GM23338 (cell line): ENCODE measurements around the gene CRIP3. TPM values are rescaled to one million over a fixed set of nuclear protein-coding genes. Genes with fewer than 3 reads are reported as not detected.

Experiments used
- ATAC-seq: fragments of 200-7000 bp; cut with Tn5 transposase; 3 replicates; pipeline ENCODE4 v1.9.1; 2020
- DNase-seq: peaks from one replicate; pipeline ENCODE4 v3.0.0-alpha.2; 2015; ENCODE audit warnings: low spot score
- H2AFZ ChIP-seq: fragments of 200-600 bp; sonication (generic); 2 replicates; pipeline ENCODE4 v1.8.0; 2016; ENCODE audit warnings: antibody characterized with exemption, mild to moderate bottlenecking, moderate library complexity
- H3F3A ChIP-seq: fragments of 200-600 bp; sonication (generic); replicated peaks from 2 replicates; pipeline ENCODE4 v1.8.0; 2017; ENCODE audit warnings: antibody characterized with exemption, mixed run types, low read depth
- H3K27ac ChIP-seq: fragments of 200-600 bp; sonication (generic); 2 replicates; pipeline ENCODE4 v1.6.1; 2016; ENCODE audit warnings: low read depth
- H3K27me3 ChIP-seq: fragments of 200-600 bp; sonication (generic); 2 replicates; pipeline ENCODE4 v1.8.0; 2016; ENCODE audit warnings: mild to moderate bottlenecking, mixed run types, moderate library complexity; ENCODE audit not compliant: insufficient read depth
- H3K36me3 ChIP-seq: fragments of 200-600 bp; sonication (generic); 2 replicates; pipeline ENCODE4 v1.8.0; 2016; ENCODE audit warnings: mild to moderate bottlenecking; ENCODE audit not compliant: insufficient read depth
- H3K4me1 ChIP-seq: fragments of 200-600 bp; sonication (generic); 2 replicates; pipeline ENCODE4 v1.8.0; 2016; ENCODE audit warnings: mild to moderate bottlenecking, moderate library complexity; ENCODE audit not compliant: insufficient read depth
- H3K4me2 ChIP-seq: fragments of 200-600 bp; sonication (generic); 2 replicates; pipeline ENCODE4 v1.7.1; 2017; ENCODE audit warnings: mixed run types
- H3K4me3 ChIP-seq: fragments of 200-600 bp; sonication (generic); 2 replicates; pipeline ENCODE4 v1.6.1; 2016; ENCODE audit warnings: mixed run types
- H3K79me2 ChIP-seq: fragments of 200-600 bp; sonication (generic); replicated peaks from 2 replicates; pipeline ENCODE4 v1.8.0; 2017; ENCODE audit warnings: mild to moderate bottlenecking; ENCODE audit not compliant: insufficient read depth
- H3K9me2 ChIP-seq: fragments of 200-600 bp; sonication (generic); 2 replicates; pipeline ENCODE4 v1.8.0; 2017; ENCODE audit not compliant: insufficient read depth
- H4K20me1 ChIP-seq: fragments of 200-600 bp; sonication (generic); replicated peaks from 2 replicates; pipeline ENCODE4 v1.8.0; 2017; ENCODE audit warnings: mild to moderate bottlenecking; ENCODE audit not compliant: insufficient read depth
- H3K27ac Mint-ChIP-seq: 2 replicates; pipeline ENCODE4 v1.8.0; 2020; ENCODE audit warnings: inconsistent platforms, mild to moderate bottlenecking, moderate library complexity, mixed read lengths
- H3K27me3 Mint-ChIP-seq: 3 replicates; pipeline ENCODE4 v1.8.0; 2022; ENCODE audit warnings: low read depth, mild to moderate bottlenecking, moderate library complexity, mixed read lengths, inconsistent platforms; ENCODE audit not compliant: insufficient read depth, poor library complexity
- H3K36me3 Mint-ChIP-seq: 3 replicates; pipeline ENCODE4 v1.8.0; 2021; ENCODE audit warnings: low read depth, mild to moderate bottlenecking, inconsistent platforms, moderate library complexity, mixed read lengths
- H3K4me1 Mint-ChIP-seq: 3 replicates; pipeline ENCODE4 v1.8.0; 2020; ENCODE audit warnings: mild to moderate bottlenecking, inconsistent platforms, mixed read lengths
- H3K4me3 Mint-ChIP-seq: 3 replicates; pipeline ENCODE4 v1.8.0; 2021; ENCODE audit warnings: moderate library complexity, mild to moderate bottlenecking, inconsistent platforms, mixed read lengths
- H3K9me3 Mint-ChIP-seq: 3 replicates; pipeline ENCODE4 v1.8.0; 2020; ENCODE audit warnings: moderate library complexity, mild to moderate bottlenecking, inconsistent platforms, mixed read lengths
- CREB1 ChIP-seq: fragments of 250-450 bp; sonication (Bioruptor Pico); IDR thresholded peaks from 2 replicates; pipeline ENCODE4 v1.5.0; 2020; ENCODE audit warnings: low read depth, mild to moderate bottlenecking, moderate library complexity
- EZH2 ChIP-seq: fragments of 200-600 bp; sonication (generic); IDR thresholded peaks from one replicate; pipeline ENCODE4 v1.8.0; 2017; ENCODE audit warnings: antibody characterized with exemption, mild to moderate bottlenecking, low read depth; ENCODE audit not compliant: unreplicated experiment
- EZH2phosphoT487 ChIP-seq: fragments of 200-600 bp; sonication (generic); IDR thresholded peaks from one replicate; pipeline ENCODE4 v1.8.1; 2018; ENCODE audit warnings: antibody characterized with exemption; ENCODE audit not compliant: unreplicated experiment
- JUNB ChIP-seq: IDR thresholded peaks from one replicate; pipeline ENCODE4 v1.6.1; 2016; ENCODE audit warnings: antibody characterized with exemption; ENCODE audit not compliant: unreplicated experiment
- NANOG ChIP-seq: IDR thresholded peaks from 2 replicates; pipeline ENCODE4 v1.6.1; 2016; ENCODE audit warnings: antibody characterized with exemption, borderline replicate concordance
- POLR2AphosphoS5 ChIP-seq: IDR thresholded peaks from 2 replicates; pipeline ENCODE4 v1.6.1; 2016; ENCODE audit warnings: antibody characterized with exemption, low read depth
- REST ChIP-seq: IDR thresholded peaks from one replicate; pipeline ENCODE4 v1.6.1; 2018; ENCODE audit warnings: antibody characterized with exemption; ENCODE audit not compliant: unreplicated experiment
- STAT1 ChIP-seq: IDR thresholded peaks from one replicate; pipeline ENCODE4 v1.6.1; 2016; ENCODE audit warnings: antibody characterized with exemption; ENCODE audit not compliant: unreplicated experiment
- ZNF114 ChIP-seq: fragments of 250-450 bp; sonication (Bioruptor Pico); IDR thresholded peaks from 2 replicates; pipeline ENCODE4 v1.5.0; 2020; ENCODE audit warnings: mild to moderate bottlenecking, moderate library complexity
- ZNF331 ChIP-seq: fragments of 250-450 bp; sonication (Bioruptor Pico); IDR thresholded peaks from 2 replicates; pipeline ENCODE4 v1.5.0; 2020; ENCODE audit warnings: low read depth, mild to moderate bottlenecking, moderate library complexity
- polyA plus RNA-seq: library from polyadenylated mRNA; unstranded; fragments of >200 nt; fragmentation: Nextera tagmentation; extraction: Ambion mirVana; gene quantifications from 2 replicates; pipeline ENCODE4 v1.2.1, GENCODE V29; 2016
- total RNA-seq: library from RNA; depleted of rRNA; stranded (reverse); fragments of >200 nt; shearing (Covaris generic); gene quantifications from 2 replicates; pipeline ENCODE4 v1.2.3, GENCODE V29; 2014
- TF ChIP-seq, protein P1 (sequence below): fragments of 250-450 bp; sonication (Bioruptor Pico); IDR thresholded peaks from 2 replicates; pipeline ENCODE4 v1.5.0; 2020; ENCODE audit warnings: mild to moderate bottlenecking, moderate library complexity
- TF ChIP-seq, protein P2 (sequence below): IDR thresholded peaks from 2 replicates; pipeline ENCODE4 v1.6.1; 2016; ENCODE audit warnings: antibody characterized with exemption
- TF ChIP-seq, protein P3 (sequence below), 2 experiments: fragments of 200-600 bp in 1 of 2; sonication (generic) in 1 of 2; conservative IDR thresholded peaks; 2 replicates each; pipeline versions ENCODE4 v1.5.1 to v1.6.1; 2016 to 2017; ENCODE audit warnings: antibody characterized with exemption in 2 of 2, low read depth in 2 of 2, mild to moderate bottlenecking in 2 of 2, moderate library complexity in 1 of 2

Gene CRIP3
- total and polyA plus RNA-seq, 2 experiments from 2014 or later, result 22.0 to 36.0 TPM

- Histone ChIP-seq H4K20me1 (no peaks in the 10 kb centered on the region), H3K36me3 (no peaks in the 10 kb centered on the region), H3K27ac (no peak overlapping the region), H3K27me3 (no peaks in the 10 kb centered on the region), H3K4me3 (no peak overlapping the region), H3F3A (no peaks in the 10 kb centered on the region), H2AFZ (no peak overlapping the region), H3K4me2 (no peak overlapping the region), H3K79me2 (no peaks in the 10 kb centered on the region), H3K9me2 (no peaks in the 10 kb centered on the region), H3K4me1 (peaks cover 2% of the 10 kb centered on the region)
- H3K27ac Mint-ChIP-seq, result no peak overlapping the region
- no peak for ATAC-seq
- no peaks in the 10 kb centered on the region; the same call in 2 of the 3 replicates for H3K9me3 Mint-ChIP-seq
- peaks cover 13% of the 10 kb centered on the region for H3K4me1 Mint-ChIP-seq
- no peak overlapping the region for H3K4me3 Mint-ChIP-seq
- H3K27me3 Mint-ChIP-seq, result peaks cover 15% of the 10 kb centered on the region
- no peaks in the 10 kb centered on the region for H3K36me3 Mint-ChIP-seq
- no peak for DNase-seq
- TF ChIP-seq NANOG, result no peak
- TF ChIP-seq STAT1, result no peak
- TF ChIP-seq CREB1 (CRISPR knock-in tag), result no peak
- TF ChIP-seq POLR2AphosphoS5, result no peak
- TF ChIP-seq EZH2phosphoT487, result no peak
- no peak for TF ChIP-seq JUNB
- no peak for TF ChIP-seq EZH2
- TF ChIP-seq, protein P1, sequence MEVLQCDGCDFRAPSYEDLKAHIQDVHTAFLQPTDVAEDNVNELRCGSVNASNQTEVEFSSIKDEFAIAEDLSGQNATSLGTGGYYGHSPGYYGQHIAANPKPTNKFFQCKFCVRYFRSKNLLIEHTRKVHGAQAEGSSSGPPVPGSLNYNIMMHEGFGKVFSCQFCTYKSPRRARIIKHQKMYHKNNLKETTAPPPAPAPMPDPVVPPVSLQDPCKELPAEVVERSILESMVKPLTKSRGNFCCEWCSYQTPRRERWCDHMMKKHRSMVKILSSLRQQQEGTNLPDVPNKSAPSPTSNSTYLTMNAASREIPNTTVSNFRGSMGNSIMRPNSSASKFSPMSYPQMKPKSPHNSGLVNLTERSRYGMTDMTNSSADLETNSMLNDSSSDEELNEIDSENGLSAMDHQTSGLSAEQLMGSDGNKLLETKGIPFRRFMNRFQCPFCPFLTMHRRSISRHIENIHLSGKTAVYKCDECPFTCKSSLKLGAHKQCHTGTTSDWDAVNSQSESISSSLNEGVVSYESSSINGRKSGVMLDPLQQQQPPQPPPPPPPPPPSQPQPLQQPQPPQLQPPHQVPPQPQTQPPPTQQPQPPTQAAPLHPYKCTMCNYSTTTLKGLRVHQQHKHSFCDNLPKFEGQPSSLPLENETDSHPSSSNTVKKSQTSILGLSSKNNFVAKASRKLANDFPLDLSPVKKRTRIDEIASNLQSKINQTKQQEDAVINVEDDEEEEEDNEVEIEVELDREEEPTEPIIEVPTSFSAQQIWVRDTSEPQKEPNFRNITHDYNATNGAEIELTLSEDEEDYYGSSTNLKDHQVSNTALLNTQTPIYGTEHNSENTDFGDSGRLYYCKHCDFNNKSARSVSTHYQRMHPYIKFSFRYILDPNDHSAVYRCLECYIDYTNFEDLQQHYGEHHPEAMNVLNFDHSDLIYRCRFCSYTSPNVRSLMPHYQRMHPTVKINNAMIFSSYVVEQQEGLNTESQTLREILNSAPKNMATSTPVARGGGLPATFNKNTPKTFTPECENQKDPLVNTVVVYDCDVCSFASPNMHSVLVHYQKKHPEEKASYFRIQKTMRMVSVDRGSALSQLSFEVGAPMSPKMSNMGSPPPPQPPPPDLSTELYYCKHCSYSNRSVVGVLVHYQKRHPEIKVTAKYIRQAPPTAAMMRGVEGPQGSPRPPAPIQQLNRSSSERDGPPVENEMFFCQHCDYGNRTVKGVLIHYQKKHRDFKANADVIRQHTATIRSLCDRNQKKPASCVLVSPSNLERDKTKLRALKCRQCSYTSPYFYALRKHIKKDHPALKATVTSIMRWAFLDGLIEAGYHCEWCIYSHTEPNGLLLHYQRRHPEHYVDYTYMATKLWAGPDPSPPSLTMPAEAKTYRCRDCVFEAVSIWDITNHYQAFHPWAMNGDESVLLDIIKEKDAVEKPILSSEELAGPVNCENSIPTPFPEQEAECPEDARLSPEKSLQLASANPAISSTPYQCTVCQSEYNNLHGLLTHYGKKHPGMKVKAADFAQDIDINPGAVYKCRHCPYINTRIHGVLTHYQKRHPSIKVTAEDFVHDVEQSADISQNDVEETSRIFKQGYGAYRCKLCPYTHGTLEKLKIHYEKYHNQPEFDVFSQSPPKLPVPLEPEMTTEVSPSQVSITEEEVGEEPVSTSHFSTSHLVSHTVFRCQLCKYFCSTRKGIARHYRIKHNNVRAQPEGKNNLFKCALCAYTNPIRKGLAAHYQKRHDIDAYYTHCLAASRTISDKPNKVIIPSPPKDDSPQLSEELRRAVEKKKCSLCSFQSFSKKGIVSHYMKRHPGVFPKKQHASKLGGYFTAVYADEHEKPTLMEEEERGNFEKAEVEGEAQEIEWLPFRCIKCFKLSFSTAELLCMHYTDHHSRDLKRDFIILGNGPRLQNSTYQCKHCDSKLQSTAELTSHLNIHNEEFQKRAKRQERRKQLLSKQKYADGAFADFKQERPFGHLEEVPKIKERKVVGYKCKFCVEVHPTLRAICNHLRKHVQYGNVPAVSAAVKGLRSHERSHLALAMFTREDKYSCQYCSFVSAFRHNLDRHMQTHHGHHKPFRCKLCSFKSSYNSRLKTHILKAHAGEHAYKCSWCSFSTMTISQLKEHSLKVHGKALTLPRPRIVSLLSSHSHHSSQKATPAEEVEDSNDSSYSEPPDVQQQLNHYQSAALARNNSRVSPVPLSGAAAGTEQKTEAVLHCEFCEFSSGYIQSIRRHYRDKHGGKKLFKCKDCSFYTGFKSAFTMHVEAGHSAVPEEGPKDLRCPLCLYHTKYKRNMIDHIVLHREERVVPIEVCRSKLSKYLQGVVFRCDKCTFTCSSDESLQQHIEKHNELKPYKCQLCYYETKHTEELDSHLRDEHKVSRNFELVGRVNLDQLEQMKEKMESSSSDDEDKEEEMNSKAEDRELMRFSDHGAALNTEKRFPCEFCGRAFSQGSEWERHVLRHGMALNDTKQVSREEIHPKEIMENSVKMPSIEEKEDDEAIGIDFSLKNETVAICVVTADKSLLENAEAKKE (CRISPR knock-in tag), result no peak
- TF ChIP-seq, protein P2, sequence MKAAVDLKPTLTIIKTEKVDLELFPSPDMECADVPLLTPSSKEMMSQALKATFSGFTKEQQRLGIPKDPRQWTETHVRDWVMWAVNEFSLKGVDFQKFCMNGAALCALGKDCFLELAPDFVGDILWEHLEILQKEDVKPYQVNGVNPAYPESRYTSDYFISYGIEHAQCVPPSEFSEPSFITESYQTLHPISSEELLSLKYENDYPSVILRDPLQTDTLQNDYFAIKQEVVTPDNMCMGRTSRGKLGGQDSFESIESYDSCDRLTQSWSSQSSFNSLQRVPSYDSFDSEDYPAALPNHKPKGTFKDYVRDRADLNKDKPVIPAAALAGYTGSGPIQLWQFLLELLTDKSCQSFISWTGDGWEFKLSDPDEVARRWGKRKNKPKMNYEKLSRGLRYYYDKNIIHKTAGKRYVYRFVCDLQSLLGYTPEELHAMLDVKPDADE, result no peak
- TF ChIP-seq ZNF114 (CRISPR knock-in tag), result no peak
- no peak for TF ChIP-seq REST
- TF ChIP-seq ZNF331 (CRISPR knock-in tag), result no peak
- TF ChIP-seq, protein P3, sequence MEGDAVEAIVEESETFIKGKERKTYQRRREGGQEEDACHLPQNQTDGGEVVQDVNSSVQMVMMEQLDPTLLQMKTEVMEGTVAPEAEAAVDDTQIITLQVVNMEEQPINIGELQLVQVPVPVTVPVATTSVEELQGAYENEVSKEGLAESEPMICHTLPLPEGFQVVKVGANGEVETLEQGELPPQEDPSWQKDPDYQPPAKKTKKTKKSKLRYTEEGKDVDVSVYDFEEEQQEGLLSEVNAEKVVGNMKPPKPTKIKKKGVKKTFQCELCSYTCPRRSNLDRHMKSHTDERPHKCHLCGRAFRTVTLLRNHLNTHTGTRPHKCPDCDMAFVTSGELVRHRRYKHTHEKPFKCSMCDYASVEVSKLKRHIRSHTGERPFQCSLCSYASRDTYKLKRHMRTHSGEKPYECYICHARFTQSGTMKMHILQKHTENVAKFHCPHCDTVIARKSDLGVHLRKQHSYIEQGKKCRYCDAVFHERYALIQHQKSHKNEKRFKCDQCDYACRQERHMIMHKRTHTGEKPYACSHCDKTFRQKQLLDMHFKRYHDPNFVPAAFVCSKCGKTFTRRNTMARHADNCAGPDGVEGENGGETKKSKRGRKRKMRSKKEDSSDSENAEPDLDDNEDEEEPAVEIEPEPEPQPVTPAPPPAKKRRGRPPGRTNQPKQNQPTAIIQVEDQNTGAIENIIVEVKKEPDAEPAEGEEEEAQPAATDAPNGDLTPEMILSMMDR (conservative IDR thresholded peaks at IDR 0.05; ENCODE audit: low read depth in 2 of 2), result no peak
Measured at GRCh38 chr6:43262000-43262779, 46.4 kb downstream of the CRIP3 start.
